ENCODE data around the gene FAM118B. TPM values are rescaled to one million over a fixed set of nuclear protein-coding genes. Genes with fewer than 3 reads are reported as not detected.

FAM118B gene
- total RNA-seq, 1 experiment from 2014 or later, result 41.6 TPM

DNA sequence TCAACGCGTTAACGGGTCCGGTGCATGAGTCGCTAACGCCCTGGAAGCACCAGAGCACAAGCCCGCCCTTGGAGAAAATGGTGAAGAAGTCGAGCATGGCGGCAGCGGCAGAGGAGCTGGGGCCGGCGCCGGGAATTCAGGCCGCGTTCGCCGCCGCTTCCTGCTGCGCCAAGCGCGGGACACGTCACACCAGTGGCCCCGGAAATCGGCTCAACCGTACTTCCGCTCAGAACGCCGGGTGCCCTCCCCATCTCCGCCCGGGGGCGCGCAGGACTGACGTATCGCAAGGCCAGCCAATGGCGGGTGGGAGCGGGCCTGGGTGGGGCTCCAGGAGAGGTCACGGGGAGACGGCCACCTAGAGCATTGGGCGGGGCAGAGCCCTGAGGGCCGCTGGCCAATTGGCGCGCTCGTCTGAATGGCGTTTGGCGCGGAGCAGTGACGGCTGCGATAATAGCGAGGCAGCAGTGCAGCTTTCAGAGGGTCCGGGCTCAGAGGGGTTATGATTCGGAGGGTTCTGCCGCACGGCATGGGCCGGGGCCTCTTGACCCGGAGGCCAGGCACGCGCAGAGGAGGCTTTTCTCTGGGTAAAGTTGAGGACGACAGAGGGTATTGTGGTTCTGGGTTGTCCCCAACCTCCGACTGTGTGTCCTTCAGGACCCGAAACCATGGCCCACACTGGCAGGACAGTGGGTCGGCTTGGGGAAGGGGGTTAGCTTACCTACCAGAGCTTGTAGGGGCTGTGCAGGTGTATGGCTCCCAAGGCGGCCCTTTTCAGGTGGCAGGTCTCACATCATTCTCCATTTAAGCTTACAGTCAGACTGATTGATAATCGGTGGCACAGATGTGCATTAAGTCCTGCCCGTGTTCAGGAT lies 57.4 kb downstream of the FAM118B start, which contains the start of the genes FOXRED1 and SRPRA:
Gene FOXRED1 (plus strand): TSS at position 447 of the 872 bp plus-strand sequence. CDS start 53 bp downstream, at position 500.
Gene SRPRA (minus strand): TSS at position 188 of the 872 bp plus-strand sequence. CDS start 91 bp downstream, at position 97.
- Histone ChIP-seq H3K9me3 (ENCODE audit: control insufficient read depth, insufficient read depth, low read depth, low read length) (no peaks in the 10 kb centered on the region), H3K4me3 (ENCODE audit: low read depth in 2 of 2, low read length in 2 of 2) (peak within 1 kb of the TSS; percentile 91 to 95), H3K36me3 (ENCODE audit: control insufficient read depth, insufficient read depth, low read length) (peaks cover 31% of the 10 kb centered on the region), H3K27me3 (ENCODE audit: control insufficient read depth, insufficient read depth, low read length) (no peaks in the 10 kb centered on the region), H3K27ac (ENCODE audit: low read length) (peak within 1 kb of the TSS; percentile 97), H3K4me1 (ENCODE audit: control insufficient read depth, insufficient read depth, low read length) (peaks cover 8% of the 10 kb centered on the region)
- intact Hi-C loops (cut with micrococcal nuclease; ENCODE audit: unreplicated experiment) (no loop called here), in situ Hi-C loops (cut with HindIII; ENCODE audit: low pct_unique_long_range_greater_than_20kb, low sequenced_read_pairs) (no loop called here)
- DNase-seq (ENCODE audit: low read depth, low spot score) (peak; percentile 92), ATAC-seq (peak; percentile 99)
- ChIA-PET POLR2A (interaction anchor here (0.6 kb wide), 2 partner anchors 55 to 263 kb away, joined by 3 to 4 read pairs; no protein-coding TSS in a partner anchor), CTCF (interaction anchor here (0.6 kb wide), 1 partner anchor 854 kb away, joined by 4 read pairs; no protein-coding TSS in a partner anchor)
- BruUV-seq (replicated peaks), result TSS peak; percentile 87
- TF ChIP-seq SIN3A (IDR thresholded peaks at IDR 0.05; ENCODE audit: borderline replicate concordance, insufficient read depth, low read depth, low read length) (peak; percentile 45; the same call in 1 of the 2 replicates), TCF7L2 (IDR thresholded peaks at IDR 0.05; ENCODE audit: low read depth, low read length) (0 out of 2 replicates have a peak, but pooled peaks have one; percentile 39), POLR2AphosphoS5 (IDR thresholded peaks at IDR 0.05; ENCODE audit: low read depth, low read length) (peak; percentile 95)
- TF ChIP-seq, protein P1, sequence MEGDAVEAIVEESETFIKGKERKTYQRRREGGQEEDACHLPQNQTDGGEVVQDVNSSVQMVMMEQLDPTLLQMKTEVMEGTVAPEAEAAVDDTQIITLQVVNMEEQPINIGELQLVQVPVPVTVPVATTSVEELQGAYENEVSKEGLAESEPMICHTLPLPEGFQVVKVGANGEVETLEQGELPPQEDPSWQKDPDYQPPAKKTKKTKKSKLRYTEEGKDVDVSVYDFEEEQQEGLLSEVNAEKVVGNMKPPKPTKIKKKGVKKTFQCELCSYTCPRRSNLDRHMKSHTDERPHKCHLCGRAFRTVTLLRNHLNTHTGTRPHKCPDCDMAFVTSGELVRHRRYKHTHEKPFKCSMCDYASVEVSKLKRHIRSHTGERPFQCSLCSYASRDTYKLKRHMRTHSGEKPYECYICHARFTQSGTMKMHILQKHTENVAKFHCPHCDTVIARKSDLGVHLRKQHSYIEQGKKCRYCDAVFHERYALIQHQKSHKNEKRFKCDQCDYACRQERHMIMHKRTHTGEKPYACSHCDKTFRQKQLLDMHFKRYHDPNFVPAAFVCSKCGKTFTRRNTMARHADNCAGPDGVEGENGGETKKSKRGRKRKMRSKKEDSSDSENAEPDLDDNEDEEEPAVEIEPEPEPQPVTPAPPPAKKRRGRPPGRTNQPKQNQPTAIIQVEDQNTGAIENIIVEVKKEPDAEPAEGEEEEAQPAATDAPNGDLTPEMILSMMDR (IDR thresholded peaks at IDR 0.05), result no peak
- TF ChIP-seq, protein P2, sequence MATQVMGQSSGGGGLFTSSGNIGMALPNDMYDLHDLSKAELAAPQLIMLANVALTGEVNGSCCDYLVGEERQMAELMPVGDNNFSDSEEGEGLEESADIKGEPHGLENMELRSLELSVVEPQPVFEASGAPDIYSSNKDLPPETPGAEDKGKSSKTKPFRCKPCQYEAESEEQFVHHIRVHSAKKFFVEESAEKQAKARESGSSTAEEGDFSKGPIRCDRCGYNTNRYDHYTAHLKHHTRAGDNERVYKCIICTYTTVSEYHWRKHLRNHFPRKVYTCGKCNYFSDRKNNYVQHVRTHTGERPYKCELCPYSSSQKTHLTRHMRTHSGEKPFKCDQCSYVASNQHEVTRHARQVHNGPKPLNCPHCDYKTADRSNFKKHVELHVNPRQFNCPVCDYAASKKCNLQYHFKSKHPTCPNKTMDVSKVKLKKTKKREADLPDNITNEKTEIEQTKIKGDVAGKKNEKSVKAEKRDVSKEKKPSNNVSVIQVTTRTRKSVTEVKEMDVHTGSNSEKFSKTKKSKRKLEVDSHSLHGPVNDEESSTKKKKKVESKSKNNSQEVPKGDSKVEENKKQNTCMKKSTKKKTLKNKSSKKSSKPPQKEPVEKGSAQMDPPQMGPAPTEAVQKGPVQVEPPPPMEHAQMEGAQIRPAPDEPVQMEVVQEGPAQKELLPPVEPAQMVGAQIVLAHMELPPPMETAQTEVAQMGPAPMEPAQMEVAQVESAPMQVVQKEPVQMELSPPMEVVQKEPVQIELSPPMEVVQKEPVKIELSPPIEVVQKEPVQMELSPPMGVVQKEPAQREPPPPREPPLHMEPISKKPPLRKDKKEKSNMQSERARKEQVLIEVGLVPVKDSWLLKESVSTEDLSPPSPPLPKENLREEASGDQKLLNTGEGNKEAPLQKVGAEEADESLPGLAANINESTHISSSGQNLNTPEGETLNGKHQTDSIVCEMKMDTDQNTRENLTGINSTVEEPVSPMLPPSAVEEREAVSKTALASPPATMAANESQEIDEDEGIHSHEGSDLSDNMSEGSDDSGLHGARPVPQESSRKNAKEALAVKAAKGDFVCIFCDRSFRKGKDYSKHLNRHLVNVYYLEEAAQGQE (IDR thresholded peaks at IDR 0.05; ENCODE audit: insufficient read depth in 1 of 2, low read depth in 2 of 2, low read length in 1 of 2), result peak in 1 of 2 experiments; percentile 44; a peak in 1 of 4 replicates

DNA sequence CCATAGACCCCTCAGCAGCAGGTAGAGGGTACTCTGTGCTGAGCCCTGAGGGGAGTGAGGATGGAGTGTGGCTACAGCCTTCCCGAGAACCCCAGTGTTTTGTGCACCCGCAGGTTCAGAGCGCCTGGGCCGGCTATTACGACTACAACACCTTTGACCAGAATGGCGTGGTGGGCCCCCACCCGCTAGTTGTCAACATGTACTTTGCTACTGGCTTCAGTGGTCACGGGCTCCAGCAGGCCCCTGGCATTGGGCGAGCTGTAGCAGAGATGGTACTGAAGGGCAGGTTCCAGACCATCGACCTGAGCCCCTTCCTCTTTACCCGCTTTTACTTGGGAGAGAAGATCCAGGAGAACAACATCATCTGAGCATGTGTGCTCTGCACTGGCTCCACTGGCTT lies 65.7 kb downstream of the FAM118B start:
- BruUV-seq (replicated peaks), result no TSS peak
- no peaks in the 10 kb centered on the region for H3K9me3 ChIP-seq (ENCODE audit: control insufficient read depth, insufficient read depth, low read depth, low read length)
- peaks cover 4% of the 10 kb centered on the region; the same call in 1 of the 2 replicates for H3K4me1 ChIP-seq (ENCODE audit: control insufficient read depth, insufficient read depth, low read length)
- ATAC-seq (no peak), DNase-seq (ENCODE audit: low read depth, low spot score) (no peak)
- ChIA-PET CTCF (no interaction called here), POLR2A (no interaction called here)
- peaks cover 7% of the 10 kb centered on the region; the same call in 1 of the 2 replicates for H3K36me3 ChIP-seq (ENCODE audit: control insufficient read depth, insufficient read depth, low read length)
- no peaks in the 10 kb centered on the region for H3K27me3 ChIP-seq (ENCODE audit: control insufficient read depth, insufficient read depth, low read length)
- H3K27ac ChIP-seq (ENCODE audit: low read length), result no peak overlapping the region
- in situ Hi-C loops (cut with HindIII; ENCODE audit: low pct_unique_long_range_greater_than_20kb, low sequenced_read_pairs) (no loop called here), intact Hi-C loops (cut with micrococcal nuclease; ENCODE audit: unreplicated experiment) (no loop called here)
- TF ChIP-seq SIN3A (IDR thresholded peaks at IDR 0.05; ENCODE audit: borderline replicate concordance, insufficient read depth, low read depth, low read length) (no peak), TCF7L2 (IDR thresholded peaks at IDR 0.05; ENCODE audit: low read depth, low read length) (no peak), POLR2AphosphoS5 (IDR thresholded peaks at IDR 0.05; ENCODE audit: low read depth, low read length) (no peak)
- TF ChIP-seq, protein P1 (IDR thresholded peaks at IDR 0.05), result no peak
- TF ChIP-seq, protein P2 (IDR thresholded peaks at IDR 0.05; ENCODE audit: insufficient read depth in 1 of 2, low read depth in 2 of 2, low read length in 1 of 2), result no peak
- H3K4me3 ChIP-seq (ENCODE audit: low read depth in 2 of 2, low read length in 2 of 2), result no peak overlapping the region

All from Panc1 (cell line).